DMS79 (cell line): ENCODE data around the gene RYR3.

Experiments
- DNase-seq: peaks from one replicate; lab custom pipeline; 2025; lab: John Stamatoyannopoulos, UW

Gene RYR3

DNA sequence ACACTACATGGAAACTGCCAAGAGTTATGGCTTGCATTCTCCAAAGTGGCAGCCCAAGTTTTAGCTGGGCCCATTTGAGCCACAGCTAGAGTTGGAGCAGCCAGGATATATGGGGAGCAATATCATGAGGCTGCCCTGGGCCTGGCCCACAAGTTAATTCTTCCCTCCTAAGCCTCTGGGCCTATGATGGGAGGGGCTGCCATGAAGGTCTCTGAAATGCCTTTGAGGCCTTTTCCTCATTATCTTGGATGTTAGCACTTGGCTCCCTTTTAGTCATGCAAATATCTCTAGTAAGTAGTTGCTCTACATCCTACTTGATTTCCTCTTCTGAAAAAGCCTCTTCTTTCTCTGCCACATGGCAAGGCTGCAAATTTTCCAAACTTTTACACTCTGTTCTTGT lies 400.0 kb downstream of the RYR3 start:
- DNase-seq, result no peak

DNA sequence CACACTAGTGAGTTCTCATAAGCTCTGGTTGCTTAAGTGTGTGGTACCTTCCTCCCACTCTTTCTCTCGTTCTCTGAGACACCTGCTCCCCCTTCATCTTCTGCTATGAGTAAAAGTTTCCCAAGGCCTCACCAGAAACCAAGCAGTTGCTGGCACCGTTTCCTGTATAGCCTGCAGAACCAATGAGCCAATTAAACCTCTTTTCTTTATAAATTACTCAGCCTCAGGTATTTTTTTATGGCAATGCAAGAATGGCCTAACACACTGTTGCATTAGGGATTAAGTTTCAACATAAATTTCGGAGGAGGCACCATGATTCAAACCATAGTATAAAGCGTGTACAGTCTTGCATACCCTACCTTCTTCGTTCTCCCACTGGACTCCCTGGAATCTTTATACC lies 405.3 kb downstream of the RYR3 start:
- DNase-seq, result no peak

DNA sequence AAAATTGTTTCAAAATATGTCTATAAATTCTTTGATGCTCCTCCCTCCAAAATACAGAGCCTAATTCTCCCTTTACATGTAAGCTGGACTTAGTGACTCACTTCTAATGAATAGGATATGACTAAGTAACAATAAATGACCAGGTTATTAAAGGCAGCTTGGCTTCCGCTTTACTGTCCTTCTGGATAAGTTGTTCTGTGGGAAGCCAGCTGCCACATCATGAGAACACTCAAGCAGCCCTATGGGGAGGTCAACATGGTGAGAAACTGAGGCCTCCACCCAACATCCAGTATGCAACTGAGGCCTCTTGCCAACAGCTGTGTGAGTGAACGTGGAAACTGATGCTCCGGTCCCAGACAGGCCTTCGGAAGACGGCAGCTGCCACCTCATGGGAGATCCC lies 410.2 kb downstream of the RYR3 start:
- no peak for DNase-seq

DNA sequence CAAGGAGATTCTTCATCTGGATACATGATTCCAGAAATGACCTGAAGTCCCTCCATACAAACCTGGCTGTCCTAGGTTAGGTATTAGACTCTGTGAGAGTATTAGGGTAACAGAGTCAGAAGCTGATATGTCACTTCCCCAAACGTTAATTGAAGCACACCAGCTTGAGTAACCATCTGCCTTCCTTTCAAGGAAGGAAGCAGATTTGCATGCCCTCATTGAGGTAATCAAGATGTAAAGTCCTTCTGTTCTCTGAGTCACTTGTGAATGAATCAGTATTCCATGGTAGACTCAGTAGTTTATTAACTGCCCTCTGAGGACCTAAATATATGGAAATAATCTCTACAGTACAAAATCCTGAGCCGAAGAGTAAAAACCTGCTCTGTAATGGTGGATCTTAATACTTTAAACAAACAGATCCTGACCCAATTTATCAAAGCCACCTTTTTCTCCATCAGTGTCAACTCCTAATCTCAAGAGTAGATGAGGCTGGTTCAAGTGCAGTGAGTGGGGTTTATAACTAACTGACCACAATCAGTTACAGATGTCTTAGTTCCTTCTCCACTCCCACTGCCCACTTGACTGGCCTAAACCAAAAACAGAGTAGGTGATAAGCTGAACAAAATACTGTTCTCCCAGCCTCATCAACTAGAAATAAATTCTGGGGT lies 411.4 kb downstream of the RYR3 start:
- no peak for DNase-seq

DNA sequence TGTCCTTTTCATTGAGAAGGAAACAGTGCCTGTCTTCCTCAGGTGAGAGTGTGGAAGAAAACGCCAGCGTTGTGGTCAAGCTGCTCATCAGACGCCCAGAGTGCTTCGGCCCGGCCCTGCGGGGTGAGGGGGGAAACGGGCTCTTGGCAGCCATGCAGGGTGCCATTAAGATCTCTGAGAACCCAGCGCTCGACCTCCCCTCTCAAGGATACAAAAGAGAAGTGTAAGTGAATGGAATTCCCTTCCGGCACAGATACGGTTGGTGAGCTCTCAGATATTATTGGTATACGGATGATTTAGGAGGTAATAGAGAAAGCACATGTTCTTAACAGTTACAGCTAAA lies 411.9 kb downstream of the RYR3 start:
- DNase-seq, result no peak

DNA sequence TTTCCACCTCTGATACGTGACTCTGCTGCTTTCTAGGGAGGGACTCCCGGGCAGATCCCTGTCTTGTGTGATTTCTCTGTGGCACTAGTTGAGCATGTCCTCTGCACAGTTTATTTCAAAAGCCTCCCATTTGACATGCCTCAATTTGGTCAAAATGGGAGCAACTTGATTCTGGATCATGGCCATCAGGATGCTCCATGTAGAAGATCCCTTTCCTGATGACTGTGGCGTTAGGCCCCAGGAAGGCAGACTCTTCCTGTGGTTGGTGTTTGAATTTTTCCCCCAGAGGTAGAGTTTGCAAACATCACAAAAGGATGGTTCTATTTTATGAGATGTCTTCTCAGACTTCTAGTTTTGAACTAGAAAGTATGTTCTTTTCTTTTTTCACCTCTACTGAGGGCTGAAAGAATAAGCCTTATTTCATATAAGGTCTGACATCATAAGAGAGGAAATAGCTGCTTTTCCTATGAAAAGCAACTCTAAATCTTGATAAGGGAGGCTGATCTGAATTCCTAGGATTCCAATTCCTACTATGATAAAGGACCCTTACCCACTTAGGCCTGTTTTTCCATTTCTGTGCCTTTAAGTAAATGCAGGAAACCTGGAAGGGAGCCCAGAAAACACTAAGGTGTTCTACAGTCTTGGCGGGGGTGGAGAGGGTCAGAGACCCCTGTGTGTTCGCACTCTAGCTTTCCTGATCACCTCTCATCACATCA lies 413.7 kb downstream of the RYR3 start:
- DNase-seq, result no peak

DNA sequence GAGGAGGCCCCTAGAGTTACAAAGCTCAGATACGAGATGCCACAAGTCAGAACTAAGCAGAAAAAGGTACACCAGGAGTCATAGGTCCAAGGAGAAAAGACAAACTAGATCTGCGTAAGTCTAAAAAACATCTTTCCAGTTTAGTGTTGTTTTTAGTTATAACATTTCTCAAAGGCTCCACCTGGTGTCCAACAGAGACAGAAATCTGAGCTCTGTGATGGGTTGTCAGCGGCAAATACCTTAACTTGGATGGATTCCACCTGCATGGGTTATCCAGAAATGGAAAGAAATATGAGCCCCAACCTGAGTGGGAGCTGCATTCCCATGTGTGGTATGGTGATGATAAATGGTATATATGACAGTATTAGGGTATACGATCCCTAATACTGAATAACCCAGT lies 418.9 kb downstream of the RYR3 start:
- DNase-seq, result no peak

DNA sequence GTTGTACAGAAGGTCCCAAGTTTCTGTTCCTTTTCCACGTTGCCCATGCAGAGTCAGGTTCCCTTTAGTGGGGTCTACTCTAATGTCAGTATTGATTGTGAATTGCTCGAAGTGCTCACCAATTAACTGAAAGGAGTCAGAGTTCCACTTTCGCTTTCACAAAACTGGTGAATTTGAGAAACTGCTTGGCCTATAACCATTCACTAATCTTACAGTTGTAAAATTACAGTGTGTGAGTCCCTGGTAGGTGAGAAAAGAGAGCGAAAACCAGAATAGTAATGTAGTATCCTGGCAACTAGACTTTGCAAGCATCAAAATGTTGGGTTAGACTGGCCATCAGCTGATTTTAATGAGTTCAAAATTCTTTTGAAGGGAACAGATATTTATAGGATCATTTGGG lies 420.0 kb downstream of the RYR3 start:
- DNase-seq, result no peak

DNA sequence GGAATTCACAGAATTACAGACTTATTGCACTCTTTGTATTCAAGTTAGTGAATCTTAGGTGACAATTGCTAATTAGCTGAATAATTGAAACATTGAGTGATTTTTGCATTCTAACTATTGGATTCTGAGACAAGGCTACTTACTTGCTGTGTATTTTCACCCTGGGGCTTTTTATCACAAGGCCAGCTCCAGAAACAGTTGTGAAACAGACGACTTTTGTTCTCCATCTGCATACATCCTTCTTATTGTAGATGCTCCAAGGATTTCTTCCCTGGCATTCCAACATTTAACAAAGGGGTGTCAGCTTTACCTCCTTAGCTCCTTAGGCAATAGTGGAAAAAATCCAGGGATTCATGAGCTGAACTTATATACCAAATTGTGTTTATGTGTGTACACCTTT lies 424.4 kb downstream of the RYR3 start:
- no peak for DNase-seq

DNA sequence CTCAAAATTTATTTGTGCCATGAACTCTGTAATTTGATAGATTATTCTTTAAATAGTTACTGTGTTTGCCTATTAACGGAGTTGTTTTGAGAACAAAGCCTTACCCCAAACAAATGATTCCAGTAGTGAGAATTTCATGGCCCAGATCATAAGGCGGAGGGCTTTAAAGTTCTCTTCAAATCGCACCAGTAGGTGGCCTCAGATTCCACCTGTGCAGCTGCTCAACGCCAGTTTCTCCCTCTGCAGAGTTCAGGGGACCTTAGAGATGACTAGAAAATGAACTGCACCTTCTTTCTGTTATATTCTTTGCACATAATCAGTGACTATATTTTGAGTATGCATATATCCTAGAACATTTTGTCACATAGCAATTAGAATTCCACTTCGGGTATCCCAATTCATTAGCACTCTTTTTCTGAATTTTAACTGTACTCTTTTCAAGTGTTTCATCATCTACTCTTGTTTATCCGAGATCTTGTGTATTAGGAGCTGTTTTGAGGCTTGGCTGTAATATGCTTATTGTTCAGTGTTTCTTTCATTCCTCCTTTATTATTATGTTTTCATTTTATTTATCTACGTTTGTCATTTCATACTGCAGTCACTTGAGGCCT lies 425.0 kb downstream of the RYR3 start:
- DNase-seq, result no peak

DNA sequence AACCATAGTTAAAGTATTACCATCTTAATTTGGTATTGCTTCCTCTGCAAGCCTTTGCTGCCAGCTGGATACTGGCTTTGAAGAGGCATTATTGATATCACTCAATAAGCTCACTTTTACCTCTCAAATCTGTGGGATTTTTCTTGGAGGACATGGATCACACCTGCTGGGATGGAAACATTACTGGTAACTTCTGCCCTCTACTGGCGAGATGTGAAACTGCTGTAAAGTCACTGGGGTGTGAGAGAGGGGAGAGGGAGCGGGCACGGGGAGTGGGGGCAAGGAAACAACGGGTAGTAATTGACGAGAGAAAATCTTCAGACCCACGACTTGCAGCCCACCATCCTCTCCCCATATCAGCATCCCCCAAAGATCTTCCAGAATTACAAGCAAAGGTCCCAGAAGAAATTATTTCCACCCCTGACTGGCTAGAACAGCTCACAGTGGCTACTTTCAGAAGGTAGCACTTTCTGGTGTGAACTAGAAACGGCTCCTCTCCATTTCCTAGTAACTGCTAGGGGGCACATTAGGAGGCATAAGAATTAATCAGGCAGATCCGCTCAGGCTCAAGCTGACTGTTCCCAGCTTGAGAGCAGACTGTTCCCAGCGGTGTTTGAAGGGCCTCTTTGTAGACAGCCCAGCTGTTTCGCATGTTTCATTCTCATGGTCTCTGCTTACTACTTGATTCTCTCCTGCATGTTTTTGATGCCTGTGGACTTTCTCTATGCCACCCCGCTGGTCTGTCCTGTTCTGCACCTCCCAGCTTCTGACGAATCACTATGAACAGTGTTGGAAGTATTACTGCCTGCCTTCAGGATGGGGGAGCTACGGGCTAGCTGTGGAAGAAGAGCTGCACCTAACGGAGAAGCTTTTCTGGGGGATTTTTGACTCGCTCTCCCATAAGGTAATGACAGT lies 427.2 kb downstream of the RYR3 start:
- no peak for DNase-seq

DNA sequence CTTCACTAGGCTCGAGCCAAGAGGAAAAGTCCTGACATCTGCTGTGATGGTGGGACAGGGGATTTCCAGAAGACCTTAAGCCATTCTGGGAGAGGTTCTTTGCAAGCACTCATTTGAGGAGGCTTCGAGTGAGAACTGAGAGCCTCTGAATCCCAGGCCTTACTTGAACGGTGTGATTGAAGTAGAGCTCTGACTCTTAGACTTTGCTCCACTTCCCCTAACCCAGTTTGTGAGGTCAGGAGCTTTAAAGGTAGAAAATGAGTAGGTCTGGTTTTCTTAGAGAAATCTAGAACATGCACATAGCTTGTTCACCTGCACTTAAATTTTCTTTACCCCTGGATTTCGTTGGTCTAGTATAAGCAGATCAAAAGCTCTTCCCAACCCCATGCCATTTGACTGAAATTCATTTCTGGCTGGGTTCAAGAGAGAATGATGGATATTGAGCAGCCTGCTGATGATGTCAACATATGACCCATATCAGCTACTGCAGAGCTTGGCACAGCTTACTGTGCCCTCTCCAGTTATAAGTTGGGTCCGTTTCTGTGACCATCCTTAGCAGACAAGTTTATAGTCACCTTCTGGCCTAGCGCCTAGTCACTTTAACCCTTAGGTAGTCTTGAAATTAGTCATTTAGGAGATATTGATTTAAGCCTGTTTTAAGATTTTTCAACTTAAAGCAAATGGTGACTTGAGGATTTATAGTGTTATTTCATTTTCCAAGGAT lies 428.3 kb downstream of the RYR3 start:
- no peak for DNase-seq

DNA sequence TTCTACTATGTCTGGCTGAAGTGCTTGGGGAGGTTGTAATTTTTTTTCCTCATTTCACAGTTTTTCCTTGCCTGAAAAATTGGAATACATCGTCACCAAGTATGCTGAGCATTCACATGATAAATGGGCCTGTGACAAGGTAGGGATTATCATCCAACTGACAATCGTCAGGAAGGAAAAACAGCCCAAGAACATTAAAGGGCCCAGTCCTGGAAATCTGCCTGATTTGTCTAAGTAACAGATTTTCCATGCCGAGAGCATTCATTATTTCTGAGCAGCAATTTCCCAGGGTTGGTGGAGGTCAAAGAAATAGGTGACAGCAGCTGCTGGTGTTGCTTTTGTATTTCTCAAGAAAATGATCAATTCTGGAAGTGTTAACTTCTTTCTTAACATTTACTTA lies 431.5 kb downstream of the RYR3 start:
- no peak for DNase-seq

DNA sequence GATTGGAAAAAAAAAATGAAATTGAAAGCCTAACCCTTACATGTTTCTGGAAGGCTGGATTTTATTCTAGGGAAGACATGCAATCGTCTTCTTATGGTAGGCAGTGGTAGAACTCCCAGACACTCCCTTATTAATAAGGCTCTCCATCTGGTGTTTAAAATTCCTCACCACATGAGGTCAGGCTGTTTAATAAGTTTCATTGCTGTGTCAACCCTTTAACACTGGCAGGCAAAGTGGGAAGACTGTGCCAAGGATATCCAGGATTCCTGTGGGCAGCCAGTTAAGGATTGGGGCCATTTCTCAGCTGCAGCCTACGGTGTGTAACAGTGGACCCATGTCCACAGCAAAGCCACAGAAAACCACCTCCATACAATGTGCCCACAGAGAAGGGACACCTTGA lies 432.0 kb downstream of the RYR3 start:
- DNase-seq, result no peak

DNA sequence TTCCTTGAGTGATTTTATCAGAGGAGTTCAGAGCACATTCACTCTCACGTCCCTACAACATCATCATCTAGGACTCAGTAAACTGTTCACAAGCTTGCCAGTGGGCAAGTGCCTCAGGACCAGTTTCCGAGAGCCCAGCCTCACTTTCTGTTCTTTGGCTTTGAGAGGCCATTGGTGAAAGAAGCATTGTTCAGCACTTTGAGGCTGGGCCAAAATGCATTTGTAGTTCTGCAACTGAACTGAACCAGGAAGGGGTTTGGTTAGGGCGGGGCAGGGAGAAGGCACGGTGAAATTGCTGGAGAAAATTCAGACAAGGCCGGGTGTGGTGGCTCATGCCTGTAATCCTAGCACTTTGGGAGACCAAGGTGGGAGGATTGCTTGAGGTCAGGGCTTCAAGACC lies 435.4 kb downstream of the RYR3 start:
- DNase-seq, result no peak

DNA sequence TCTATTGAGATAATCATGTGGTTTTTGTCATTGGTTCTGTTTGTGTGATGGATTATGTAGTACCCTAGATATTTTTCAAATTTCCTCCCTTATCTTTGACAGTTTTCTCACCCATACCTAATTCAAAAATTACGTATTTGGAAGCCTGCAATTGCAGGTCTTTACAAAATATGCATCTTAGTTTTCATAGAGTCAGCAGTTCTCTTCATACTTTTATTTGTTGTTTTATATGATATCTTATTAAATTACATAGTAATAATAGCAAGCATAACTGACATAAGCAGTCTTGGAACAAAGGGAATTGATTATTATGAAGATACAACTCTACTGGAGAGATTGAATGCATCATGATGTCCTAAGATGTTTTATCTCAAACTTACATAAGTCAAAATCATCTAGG lies 442.2 kb downstream of the RYR3 start:
- no peak for DNase-seq

DNA sequence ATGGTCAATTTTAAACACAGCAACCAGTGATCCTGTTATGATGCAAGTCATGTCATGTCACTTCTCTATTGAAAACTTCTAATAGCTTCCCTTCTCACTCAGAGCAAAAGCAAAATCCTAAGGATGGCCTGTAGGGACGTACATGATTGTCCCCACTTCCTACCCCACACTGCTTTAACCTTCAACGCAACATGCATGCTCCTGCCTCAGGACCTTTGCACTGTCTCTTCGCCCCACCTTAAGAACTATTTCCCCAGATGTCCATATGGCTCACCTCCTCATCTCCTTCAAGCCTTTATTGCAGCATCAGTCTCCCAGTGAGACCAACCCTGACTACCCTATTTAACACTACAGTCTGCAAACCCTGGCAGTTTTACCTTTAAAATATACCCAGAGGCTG lies 443.5 kb downstream of the RYR3 start:
- DNase-seq, result no peak

DNA sequence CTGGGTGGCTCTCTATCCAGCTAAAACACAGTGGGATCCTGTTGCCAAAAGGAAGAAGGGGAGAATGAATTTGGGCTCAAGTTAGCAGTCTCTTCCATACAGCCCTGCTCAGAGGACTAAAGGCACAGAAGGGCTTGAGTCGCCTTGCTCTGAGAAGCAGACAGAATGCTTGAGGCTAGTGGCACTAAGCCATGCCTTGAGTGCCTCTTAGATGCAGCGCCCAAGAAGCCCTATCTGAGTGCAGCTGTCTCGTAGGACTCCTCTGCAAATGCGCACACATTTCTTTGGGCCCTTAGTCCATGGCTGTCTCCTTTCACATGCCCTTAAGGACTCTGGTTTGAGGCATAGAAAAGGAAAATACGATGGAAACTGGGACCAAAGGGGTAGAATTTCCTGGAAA lies 446.2 kb downstream of the RYR3 start:
- peak; percentile 66 for DNase-seq

DNA sequence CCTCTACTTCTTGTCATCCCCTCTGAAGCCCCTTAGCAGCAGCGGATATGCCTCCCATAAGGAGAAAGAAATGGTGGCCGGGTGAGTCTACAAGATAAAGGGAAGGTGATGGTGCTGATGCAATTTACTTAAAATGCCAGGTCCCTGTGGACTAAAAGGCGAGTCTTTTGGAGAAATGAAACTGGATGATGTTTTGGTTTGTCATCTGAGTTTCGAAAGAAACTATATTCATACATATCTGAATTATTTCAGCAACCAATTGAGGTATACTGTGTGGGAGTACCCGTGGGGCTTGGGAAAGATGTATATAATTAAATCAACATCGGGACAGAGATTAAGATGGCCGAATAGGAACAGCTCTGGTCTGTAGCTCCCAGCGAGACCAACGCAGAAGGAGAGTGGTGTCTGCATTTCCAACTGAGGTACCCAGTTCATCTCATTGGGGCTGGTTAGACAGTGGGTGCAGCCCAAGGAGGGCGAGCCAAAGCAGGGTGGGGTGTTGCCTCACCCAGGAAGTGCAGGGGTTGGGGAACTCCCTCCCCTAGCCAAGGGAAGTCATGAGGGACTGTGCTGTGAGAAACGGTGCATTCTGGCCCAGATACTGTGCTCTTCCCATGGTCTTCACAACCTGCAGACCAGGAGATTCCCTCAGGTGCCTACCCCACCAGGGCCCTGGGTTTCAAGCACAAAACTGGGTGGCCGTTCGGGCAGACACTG lies 446.9 kb downstream of the RYR3 start:
- DNase-seq, result no peak

DNA sequence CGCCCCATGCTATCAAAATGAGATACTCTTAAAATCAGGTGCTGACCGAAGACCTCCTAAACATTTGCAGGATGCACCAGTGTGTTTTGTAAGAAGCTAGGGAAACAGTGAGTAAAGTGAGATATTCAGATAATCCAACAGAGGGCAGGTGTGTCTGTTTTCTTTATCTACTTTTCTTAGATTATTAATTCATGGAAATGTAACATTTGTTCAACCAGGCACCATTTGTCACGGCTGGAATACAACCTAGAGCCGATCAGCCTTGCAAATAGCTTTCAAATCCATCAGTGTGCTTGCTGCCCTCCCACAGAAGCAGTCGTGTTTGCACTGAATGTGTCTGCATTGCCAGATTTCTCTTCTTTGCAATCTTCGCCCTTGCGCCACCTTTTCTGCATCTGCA lies 455.6 kb downstream of the RYR3 start:
- no peak for DNase-seq

DNA sequence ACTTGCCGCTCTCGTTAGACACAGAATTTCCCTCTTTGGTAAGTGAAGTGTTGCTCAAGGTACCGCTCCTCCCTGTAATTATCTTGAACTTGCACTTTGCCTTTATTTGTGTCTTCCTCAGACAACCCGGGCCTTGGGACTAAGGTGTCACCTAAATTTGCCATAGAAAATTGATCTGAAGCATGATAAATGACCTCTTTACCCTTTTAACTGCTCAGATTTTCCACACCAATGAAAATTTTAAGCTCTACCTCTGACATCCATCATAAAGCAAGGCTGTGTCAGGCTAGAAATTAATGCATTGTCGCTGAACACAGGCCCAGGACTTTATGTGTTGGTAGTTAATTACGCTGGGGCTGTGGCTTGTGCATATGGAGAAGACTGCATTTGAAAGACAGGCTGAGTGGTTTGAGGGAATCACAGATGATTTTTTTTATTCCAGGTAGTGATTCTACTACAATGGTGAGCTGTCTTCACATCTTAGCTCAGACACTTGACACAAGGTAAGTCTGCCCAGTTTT lies 458.0 kb downstream of the RYR3 start:
- DNase-seq, result no peak
